Left lung (tissue), 10 donors: ENCODE results near the gene KPTN. TPM values are rescaled to one million over a fixed set of nuclear protein-coding genes. Genes with fewer than 3 reads are reported as not detected.
A peak's percentile ranks its signal among the peaks of the same experiment; 100 is the strongest.

Source experiments
- ATAC-seq: fragments of 200-7000 bp; cut with Tn5 transposase; one replicate; pipeline ENCODE4 v1.9.1; 2020; ENCODE audit warnings: moderate library complexity
- DNase-seq, 4 donors: peaks; one replicate each; pipeline ENCODE4 v3.0.0-alpha.2; 2013 to 2020
- H3K27ac ChIP-seq, 2 donors: fragments of 200-600 bp; sonication (generic) in 1 of 2; one replicate each; pipeline versions ENCODE4 v1.5.0 to v1.8.0; 2020 to 2021
- H3K27me3 ChIP-seq, 2 donors: fragments of 200-600 bp; sonication (generic) in 1 of 2; one replicate each; pipeline versions ENCODE4 v1.5.0 to v1.8.0; 2020 to 2021
- H3K36me3 ChIP-seq, 2 donors: fragments of 200-600 bp; sonication (generic) in 1 of 2; one replicate each; pipeline versions ENCODE4 v1.5.0 to v1.8.0; 2020 to 2021
- H3K4me1 ChIP-seq, 2 donors: fragments of 200-600 bp; one replicate each; pipeline ENCODE4 v1.8.0; 2021
- H3K4me3 ChIP-seq, 2 donors: fragments of 200-600 bp; sonication (generic) in 1 of 2; one replicate each; pipeline versions ENCODE4 v1.5.0 to v1.8.0; 2020 to 2021; ENCODE audit warnings: mild to moderate bottlenecking in 1 of 2
- H3K9me3 ChIP-seq, 2 donors: fragments of 200-600 bp; sonication (generic) in 1 of 2; one replicate each; pipeline versions ENCODE4 v1.5.0 to v1.8.0; 2020 to 2021
- CTCF ChIP-seq, 2 donors: fragments of 200-600 bp; sonication (generic) in 1 of 2; IDR thresholded peaks; one replicate each; pipeline versions ENCODE4 v1.5.0 to v1.8.0; 2021; ENCODE audit warnings: antibody characterized with exemption in 2 of 2
- intact Hi-C, 2 donors: fragments of 100-400 bp; cut with DNase I; formaldehyde crosslinking; loops; one replicate each; pipeline versions ENCODE4 v1.11.2 to v1.14.2; 2022
- polyA plus RNA-seq, 6 donors: library from polyadenylated mRNA; unstranded; fragments of 120-200 nt; gene quantifications; one replicate each; pipeline ENCODE4 v1.2.1, GENCODE V29; 2013; ENCODE audit not compliant: insufficient read length in 6 of 6
- total RNA-seq, 2 donors: library from RNA; stranded (reverse); fragmentation: NEBNext Ultra II Directional; extraction: Animal tissue kit (Norgen Biotek cat#: 25700); gene quantifications; one replicate each; pipeline ENCODE4 v1.2.1, GENCODE V29; 2021
- donor health status: DM: no; HTN: yes; CAD: no.
- donor health status: DM: no; HTN: no; CAD: no.

Gene KPTN
- total and polyA plus RNA-seq, 8 donors: 12.0 to 17.8 (median 14.2) TPM

- no peak for TF ChIP-seq CTCF (IDR thresholded peaks at IDR 0.05)
- intact Hi-C loops: loop anchor here in 1 of 2 donors (10.0 kb wide), 1 partner anchor 187 kb away; no protein-coding TSS in a partner anchor
- DNase-seq: no peak
- no peaks in the 10 kb centered on the region for H3K36me3 ChIP-seq
- no peaks in the 10 kb centered on the region for H3K9me3 ChIP-seq
- H3K27ac ChIP-seq: no peak overlapping the region
- no peak overlapping the region for H3K4me3 ChIP-seq
- no peak for ATAC-seq
- H3K4me1 ChIP-seq: peaks cover 5 to 26% of the 10 kb centered on the region in 2 donors
- peaks cover 0 to 26% of the 10 kb centered on the region in 2 donors for H3K27me3 ChIP-seq
These were observed 34.1 kb upstream of the KPTN start for GRCh38 chr19:47518139-47518538.

GRCh38 chr19:47514869-47515588 is 31.0 kb upstream of the KPTN start, which contains the start of gene NAPA:
Gene NAPA, minus strand, starts transcription at chr19:47515063. Its CDS starts 123 bp downstream, at chr19:47514940.
- peak; percentile 100 for DNase-seq
- intact Hi-C loops: loop anchor here in 1 of 2 donors (10.0 kb wide), 1 partner anchor 190 kb away; no protein-coding TSS in a partner anchor
- peaks cover 30 to 52% of the 10 kb centered on the region in 2 donors for H3K4me1 ChIP-seq
- peak; percentile 96 for ATAC-seq
- no peaks in the 10 kb centered on the region for H3K9me3 ChIP-seq
- TF ChIP-seq CTCF (IDR thresholded peaks at IDR 0.05): no peak
- no peaks in the 10 kb centered on the region for H3K27me3 ChIP-seq
- peak within 1 kb of the TSS; percentile 91 to 98 for H3K4me3 ChIP-seq
- H3K36me3 ChIP-seq: no peaks in the 10 kb centered on the region
- peak within 1 kb of the TSS; percentile 93 to 96 for H3K27ac ChIP-seq

GRCh38 chr19:47514151-47514868 is 30.3 kb upstream of the KPTN start:
- TF ChIP-seq CTCF (IDR thresholded peaks at IDR 0.05): no peak
- Histone ChIP-seq H3K4me1 (peaks cover 32 to 59% of the 10 kb centered on the region in 2 donors), H3K27ac (peak overlapping the region; percentile 90 to 96), H3K27me3 (no peaks in the 10 kb centered on the region), H3K4me3 (peak overlapping the region; percentile 91 to 98), H3K9me3 (no peaks in the 10 kb centered on the region), H3K36me3 (no peaks in the 10 kb centered on the region)
- no peak for ATAC-seq
- peak in 2 of 4 donors; percentile 49 to 65 for DNase-seq
- intact Hi-C loops: loop anchor here in 1 of 2 donors (10.0 kb wide), 1 partner anchor 190 kb away; no protein-coding TSS in a partner anchor

GRCh38 chr19:47512948-47513319 is 28.9 kb upstream of the KPTN start:
- no peak for TF ChIP-seq CTCF (IDR thresholded peaks at IDR 0.05)
- intact Hi-C loops: loop anchor here in 1 of 2 donors (10.0 kb wide), 1 partner anchor 192 kb away; no protein-coding TSS in a partner anchor

More at GRCh38 chr19:47512948-47513319, 28.9 kb upstream of the KPTN start:
- peaks cover 32 to 72% of the 10 kb centered on the region in 2 donors for H3K4me1 ChIP-seq
- ATAC-seq (no peak), DNase-seq (no peak)
- no peaks in the 10 kb centered on the region for H3K36me3 ChIP-seq
- no peaks in the 10 kb centered on the region for H3K9me3 ChIP-seq
- H3K27me3 ChIP-seq: no peaks in the 10 kb centered on the region
- peak overlapping the region; percentile 55 to 60 for H3K27ac ChIP-seq
- peak overlapping the region in 1 of 2 donors; percentile 98 for H3K4me3 ChIP-seq
